OCI-LY7 (cell line): ENCODE measurements around the gene GPC3. TPM values are rescaled to one million over a fixed set of nuclear protein-coding genes. Genes with fewer than 3 reads are reported as not detected.

Experiments
- BruUV-seq: library from RNA; stranded (reverse); fragments of 400-500 nt; replicated peaks from 2 replicates; lab custom pipeline; 2021; lab: Mats Ljungman, UMichigan
- CTCF ChIA-PET: fragments of 300-600 bp; sonication (Branson Sonifier 250); formaldehyde crosslinking; loops from one replicate; lab custom pipeline; 2022; ENCODE audit warnings: antibody characterized with exemption; ENCODE audit not compliant: unreplicated experiment; lab: Charles Lee
- POLR2A ChIA-PET: fragments of 300-600 bp; sonication (Branson Sonifier 250); formaldehyde crosslinking; loops from one replicate; lab custom pipeline; 2022; ENCODE audit warnings: antibody characterized with exemption; lab: Charles Lee
- DNase-seq: peaks from one replicate; pipeline ENCODE4 v3.0.0-alpha.2; 2015; ENCODE audit warnings: low spot score
- H2AFZ ChIP-seq: fragments of 200-600 bp; sonication (generic), shearing (Covaris generic); 2 replicates; pipeline ENCODE4 v1.6.1; 2014; ENCODE audit warnings: mild to moderate bottlenecking, antibody characterized with exemption, low read length, moderate library complexity
- H3K27ac ChIP-seq: fragments of 200-600 bp; sonication (generic); 2 replicates; pipeline ENCODE4 v1.5.1; 2014; ENCODE audit warnings: mixed run types, low read depth, mild to moderate bottlenecking, moderate library complexity, low read length, inconsistent platforms; ENCODE audit not compliant: poor library complexity, severe bottlenecking
- H3K36me3 ChIP-seq: fragments of 200-600 bp; sonication (generic); 2 replicates; pipeline ENCODE4 v1.6.1; 2014; ENCODE audit warnings: mild to moderate bottlenecking, antibody characterized with exemption, low read length, moderate library complexity, mixed read lengths; ENCODE audit not compliant: insufficient read depth
- H3K4me1 ChIP-seq: fragments of 200-600 bp; sonication (generic); 2 replicates; pipeline ENCODE4 v1.5.1; 2014; ENCODE audit warnings: mild to moderate bottlenecking, low read length; ENCODE audit not compliant: insufficient read depth, poor library complexity, severe bottlenecking
- H3K4me2 ChIP-seq: fragments of 200-600 bp; sonication (generic); 2 replicates; pipeline ENCODE4 v1.6.1; 2014; ENCODE audit warnings: mild to moderate bottlenecking, low read length
- H3K4me3 ChIP-seq: fragments of 200-600 bp; sonication (generic); 2 replicates; pipeline ENCODE4 v1.5.1; 2014; ENCODE audit warnings: mild to moderate bottlenecking, low read depth, low read length; ENCODE audit not compliant: poor library complexity, severe bottlenecking
- H3K79me2 ChIP-seq: fragments of 200-600 bp; sonication (generic); 2 replicates; pipeline ENCODE4 v1.6.1; 2016; ENCODE audit warnings: low read depth, mild to moderate bottlenecking, low read length, moderate library complexity, mixed read lengths; ENCODE audit not compliant: insufficient read depth
- H3K9me2 ChIP-seq: fragments of 200-600 bp; sonication (generic); 2 replicates; pipeline ENCODE4 v1.6.1; 2016; ENCODE audit warnings: mild to moderate bottlenecking, low read length, mixed read lengths; ENCODE audit not compliant: insufficient read depth
- H3K9me3 ChIP-seq: fragments of 200-600 bp; sonication (generic); 2 replicates; pipeline ENCODE4 v1.6.1; 2014; ENCODE audit warnings: mild to moderate bottlenecking, mixed run types, low read length, mixed read lengths
- H4K20me1 ChIP-seq: fragments of 200-600 bp; sonication (generic); 2 replicates; pipeline ENCODE4 v1.6.1; 2014; ENCODE audit warnings: mild to moderate bottlenecking, antibody characterized with exemption, low read length, moderate library complexity, mixed read lengths; ENCODE audit not compliant: insufficient read depth
- CTCF ChIP-seq: fragments of 200-600 bp; sonication (generic); conservative IDR thresholded peaks from 2 replicates; pipeline ENCODE4 v1.5.1; 2014; ENCODE audit warnings: mild to moderate bottlenecking, antibody characterized with exemption, low read length, moderate library complexity, mixed read lengths
- EZH2phosphoT487 ChIP-seq: fragments of 200-600 bp; sonication (generic); IDR thresholded peaks from 2 replicates; pipeline ENCODE4 v1.6.1; 2018; ENCODE audit warnings: low read depth, borderline replicate concordance, mild to moderate bottlenecking, mixed run types, antibody characterized with exemption, low read length, moderate library complexity, mixed read lengths
- intact Hi-C: fragments of 100-400 bp; cut with micrococcal nuclease; formaldehyde crosslinking; loops from one replicate; pipeline ENCODE4 v1.10.0; 2022; ENCODE audit not compliant: unreplicated experiment
- total RNA-seq, 2 experiments: library from RNA; depleted of rRNA in 1 of 2; stranded (reverse); fragments of >200 nt in 1 of 2; shearing (Covaris generic) in 1 of 2; gene quantifications; 2 replicates each; pipeline ENCODE4 v1.2.3, GENCODE V29; 2014 to 2022

The GPC3 gene
- total RNA-seq, 2 experiments from 2014 or later, result not detected

- H3K27ac ChIP-seq, result no peak overlapping the region
- H3K4me3 ChIP-seq, result no peak overlapping the region
- TF ChIP-seq CTCF (peak; percentile 68), EZH2phosphoT487 (no peak)
- POLR2A ChIA-PET, result no interaction called here
- BruUV-seq, result no TSS peak
- H3K9me3 ChIP-seq, result no peaks in the 10 kb centered on the region
- H2AFZ ChIP-seq, result no peak overlapping the region
- H3K79me2 ChIP-seq, result no peaks in the 10 kb centered on the region
- no peaks in the 10 kb centered on the region for H4K20me1 ChIP-seq
- H3K4me1 ChIP-seq, result no peaks in the 10 kb centered on the region
- CTCF ChIA-PET, result no interaction called here
- no peak for DNase-seq
- H3K4me2 ChIP-seq, result no peak overlapping the region
- H3K9me2 ChIP-seq, result no peaks in the 10 kb centered on the region
- H3K36me3 ChIP-seq, result no peaks in the 10 kb centered on the region
- intact Hi-C loops, result no loop called here
Observed at GRCh38 chrX:133776072-133776471, 209.3 kb downstream of the GPC3 start.

GRCh38 chrX:133774807-133775206, 210.6 kb downstream of the GPC3 start:
- POLR2A ChIA-PET, result no interaction called here
- intact Hi-C loops, result no loop called here

More at GRCh38 chrX:133774807-133775206, 210.6 kb downstream of the GPC3 start:
- no peak for DNase-seq
- H2AFZ ChIP-seq, result no peak overlapping the region
- H3K79me2 ChIP-seq, result no peaks in the 10 kb centered on the region
- no peak for TF ChIP-seq CTCF
- H3K9me2 ChIP-seq, result no peaks in the 10 kb centered on the region
- H3K4me1 ChIP-seq, result no peaks in the 10 kb centered on the region
- no peak overlapping the region for H3K27ac ChIP-seq
- CTCF ChIA-PET, result no interaction called here
- BruUV-seq, result no TSS peak
- no peak overlapping the region for H3K4me3 ChIP-seq
- H3K36me3 ChIP-seq, result no peaks in the 10 kb centered on the region
- no peaks in the 10 kb centered on the region for H4K20me1 ChIP-seq
- H3K4me2 ChIP-seq, result no peak overlapping the region
- no peaks in the 10 kb centered on the region for H3K9me3 ChIP-seq
